Measurements from ENCODE around the gene TNRC6B. TPM values are rescaled to one million over a fixed set of nuclear protein-coding genes. Genes with fewer than 3 reads are reported as not detected.
A peak's percentile ranks its signal among the peaks of the same experiment; 100 is the strongest.
"Not testable (repeated sequence)": the region's sequence is repeated elsewhere in the genome, so short reads cannot be mapped to it uniquely, and the experiment has no call there.

The TNRC6B gene
- total RNA-seq, 1 donor from 2014 or later = 49.3 TPM

DNA sequence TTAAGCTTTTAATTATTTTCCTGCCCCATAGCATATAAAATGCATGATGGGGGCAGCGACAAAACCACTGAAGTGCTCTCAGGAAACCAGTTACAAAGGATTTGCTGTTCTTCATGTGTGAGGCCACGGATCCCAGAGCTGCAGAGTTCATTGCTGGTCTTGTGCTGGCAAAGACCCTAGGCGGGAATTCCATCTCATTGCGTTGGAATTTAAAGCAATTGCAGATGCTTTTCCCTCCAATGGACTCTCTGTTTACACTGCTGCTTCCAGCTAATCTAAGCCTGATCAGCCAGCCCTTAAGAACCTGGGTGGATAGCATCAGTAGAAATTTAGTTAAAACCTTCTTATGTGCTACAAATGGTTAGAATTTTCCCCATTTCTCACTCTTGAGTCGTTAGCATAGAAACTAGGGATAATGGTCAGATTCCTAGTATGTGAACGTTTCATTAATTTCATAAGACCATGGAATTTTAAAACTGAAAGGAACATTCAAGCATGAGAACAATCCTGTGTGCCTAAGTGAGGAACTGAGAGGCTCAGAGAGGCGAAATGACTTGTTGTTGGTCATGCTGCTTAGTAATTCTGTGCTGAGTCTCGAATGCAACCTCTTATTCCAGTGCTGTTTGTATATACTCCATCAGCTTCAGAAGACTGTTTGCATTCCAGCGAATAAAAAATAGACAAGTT lies 132.5 kb downstream of the TNRC6B start:
- intact Hi-C loops (cut with micrococcal nuclease) = no loop called here
- ATAC-seq (peak; percentile 27), DNase-seq (no peak)

DNA sequence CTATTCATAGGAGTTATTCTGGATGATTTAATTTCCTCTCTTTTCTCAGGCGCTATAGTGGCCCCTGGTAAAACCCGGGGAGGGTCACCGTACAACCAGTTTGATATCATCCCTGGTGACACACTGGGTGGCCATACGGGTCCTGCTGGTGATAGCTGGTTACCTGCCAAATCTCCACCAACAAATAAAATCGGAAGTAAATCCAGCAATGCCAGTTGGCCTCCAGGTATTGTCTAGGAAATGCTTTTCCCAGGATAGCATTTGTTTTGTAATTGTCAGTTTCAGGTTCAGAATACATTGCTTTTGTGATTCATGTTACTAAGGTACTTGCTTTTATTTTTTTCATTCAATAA lies 133.0 kb downstream of the TNRC6B start:
- no peak for ATAC-seq
- no peak for DNase-seq
- intact Hi-C loops (cut with micrococcal nuclease) = no loop called here

DNA sequence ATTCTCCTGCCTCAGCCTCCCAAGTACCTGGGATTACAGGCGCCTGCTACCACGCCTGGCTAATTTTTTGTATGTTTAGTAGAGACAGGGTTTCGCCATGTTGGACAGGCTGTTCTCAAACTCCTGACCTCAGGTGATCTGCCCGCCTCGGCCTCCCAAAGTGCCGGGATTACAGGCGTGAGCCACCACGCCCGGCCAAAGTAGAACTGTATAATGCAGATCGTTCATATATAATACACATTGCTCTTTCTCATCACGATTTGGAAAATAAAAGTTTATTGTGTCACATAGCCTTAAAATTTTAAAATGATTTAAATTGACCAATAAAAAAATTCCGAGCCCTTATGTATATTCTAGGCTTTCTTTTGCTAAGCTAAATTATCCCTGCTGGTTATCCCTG lies 133.9 kb downstream of the TNRC6B start:
- intact Hi-C loops (cut with micrococcal nuclease); ATAC-seq; DNase-seq: not testable (repeated sequence)

DNA sequence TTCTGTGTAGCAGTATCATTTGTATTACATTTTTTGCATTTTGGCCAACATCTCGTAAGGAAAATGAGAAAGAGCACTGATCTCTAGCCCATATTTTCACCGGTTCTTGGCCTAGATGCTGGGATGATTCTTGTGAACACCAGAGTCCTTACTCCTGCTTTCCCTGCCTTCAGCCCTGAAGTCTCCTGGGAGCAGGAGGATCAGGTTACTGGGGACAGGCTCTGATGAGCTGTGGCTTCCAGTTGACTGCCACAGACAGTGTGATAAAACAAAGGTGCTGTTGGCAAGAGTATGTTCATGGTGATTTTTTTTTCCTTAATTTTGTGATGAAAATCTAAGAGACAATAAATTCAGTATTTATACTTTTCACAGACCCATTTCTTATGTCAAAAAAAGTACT lies 134.3 kb downstream of the TNRC6B start:
- no peak for DNase-seq
- intact Hi-C loops (cut with micrococcal nuclease) = no loop called here
- ATAC-seq = no peak

DNA sequence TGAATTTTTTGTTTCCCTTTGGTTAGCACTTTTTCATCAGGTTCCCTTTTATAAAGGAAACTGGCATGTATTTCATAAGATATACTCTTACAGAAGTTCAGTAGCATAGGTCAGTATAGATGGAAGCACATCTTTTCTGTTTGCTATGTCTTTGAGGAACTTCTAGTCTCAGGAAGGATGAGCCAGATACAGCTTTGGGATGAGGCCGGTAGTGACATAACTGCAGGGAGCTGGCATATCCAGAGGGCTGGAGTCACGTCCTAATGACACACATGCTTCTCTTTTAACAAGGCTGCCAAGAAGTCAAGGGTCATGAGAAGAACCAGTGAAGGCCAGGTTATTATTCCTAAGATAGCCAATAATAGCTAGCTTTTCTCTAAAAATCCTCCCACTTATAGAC lies 135.3 kb downstream of the TNRC6B start:
- intact Hi-C loops (cut with micrococcal nuclease) = no loop called here
- ATAC-seq = no peak

DNA sequence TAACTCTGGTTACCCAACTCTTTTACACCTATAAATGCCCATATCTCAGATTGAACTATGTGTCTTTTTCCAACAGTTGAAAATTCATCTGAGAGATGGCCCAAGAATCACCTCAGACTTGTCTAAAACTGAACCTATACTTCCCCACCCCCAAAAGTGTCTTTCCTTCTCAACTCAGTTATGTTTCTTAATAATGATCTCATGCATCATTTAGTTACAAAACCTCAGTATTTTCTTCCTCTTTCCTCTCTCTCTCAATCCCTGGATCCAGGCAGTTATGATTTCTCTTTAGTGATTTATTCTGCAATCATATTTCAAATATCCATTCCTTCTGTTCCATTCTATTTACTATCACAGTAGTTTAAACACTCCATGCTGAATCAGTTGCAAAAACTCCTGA lies 136.3 kb downstream of the TNRC6B start:
- intact Hi-C loops (cut with micrococcal nuclease) = no loop called here

More for the DNA sequence above, 135.3 kb downstream of the TNRC6B start:
- DNase-seq = no peak

DNA sequence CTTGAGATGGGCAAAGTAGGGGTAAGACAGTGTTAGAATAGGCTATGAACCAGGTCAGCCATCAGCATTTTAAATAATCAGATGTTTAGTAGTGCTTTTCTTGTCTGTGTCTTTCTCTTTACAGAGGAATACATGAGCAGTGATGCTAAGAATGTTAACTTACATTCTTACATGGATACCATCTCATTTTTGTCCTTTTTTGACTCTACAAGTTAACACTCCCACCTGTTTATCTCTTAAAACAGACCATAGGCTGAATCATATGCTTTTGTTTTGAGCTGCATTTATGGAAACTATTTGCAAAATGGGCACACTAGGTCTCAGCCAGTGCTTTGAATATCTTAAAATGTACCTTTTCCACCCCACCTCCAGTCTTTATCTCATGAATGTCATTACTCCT lies 143.0 kb downstream of the TNRC6B start:
- ATAC-seq (no peak), DNase-seq (no peak)
- intact Hi-C loops (cut with micrococcal nuclease) = no loop called here

More for the DNA sequence above, 136.3 kb downstream of the TNRC6B start:
- ATAC-seq = no peak
- no peak for DNase-seq

DNA sequence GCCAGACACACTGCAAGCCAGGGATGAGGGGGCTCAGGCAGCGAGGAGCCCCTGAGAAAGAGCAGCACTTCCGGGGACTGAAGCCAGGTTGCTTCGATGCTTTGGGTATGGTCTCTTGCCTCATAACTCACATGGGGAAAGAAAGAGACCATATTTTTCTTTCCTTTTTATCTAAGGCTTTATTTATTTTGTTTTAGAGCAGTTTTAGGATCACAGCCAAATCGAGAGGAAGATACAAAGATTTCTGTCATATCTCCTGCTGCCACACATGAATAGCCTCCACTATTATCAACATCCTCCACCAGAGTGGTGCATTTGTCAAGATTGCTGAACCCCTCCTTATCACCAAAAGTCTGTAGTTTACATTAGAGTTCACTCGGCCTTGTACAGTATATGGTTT lies 144.3 kb downstream of the TNRC6B start:
- intact Hi-C loops (cut with micrococcal nuclease) = no loop called here
- DNase-seq (no peak), ATAC-seq (no peak)

DNA sequence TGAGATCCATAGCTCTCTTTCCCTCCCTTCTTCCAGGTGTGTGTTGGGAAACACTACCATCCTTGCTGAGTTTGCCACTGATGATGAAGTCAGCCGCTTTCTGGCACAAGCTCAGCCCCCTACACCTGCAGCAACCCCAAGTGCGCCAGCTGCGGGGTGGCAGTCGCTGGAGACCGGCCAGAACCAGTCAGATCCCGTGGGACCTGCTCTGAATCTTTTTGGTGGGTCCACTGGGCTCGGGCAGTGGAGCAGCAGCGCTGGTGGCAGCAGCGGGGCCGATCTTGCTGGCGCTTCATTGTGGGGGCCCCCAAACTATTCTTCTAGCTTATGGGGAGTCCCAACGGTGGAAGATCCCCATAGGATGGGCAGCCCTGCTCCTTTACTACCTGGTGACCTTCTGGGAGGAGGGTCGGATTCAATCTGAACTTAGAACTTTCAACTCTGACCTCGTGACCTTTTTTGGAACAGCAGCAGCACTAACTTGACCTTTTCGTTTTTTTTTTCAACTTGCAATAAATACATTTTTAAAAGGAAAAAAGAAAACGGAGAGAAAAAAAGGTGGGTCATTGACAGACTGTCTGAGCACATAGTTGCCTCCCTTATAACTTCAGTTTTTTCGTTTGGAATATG lies 145.2 kb downstream of the TNRC6B start:
- intact Hi-C loops (cut with micrococcal nuclease) = no loop called here
- no peak for ATAC-seq

DNA sequence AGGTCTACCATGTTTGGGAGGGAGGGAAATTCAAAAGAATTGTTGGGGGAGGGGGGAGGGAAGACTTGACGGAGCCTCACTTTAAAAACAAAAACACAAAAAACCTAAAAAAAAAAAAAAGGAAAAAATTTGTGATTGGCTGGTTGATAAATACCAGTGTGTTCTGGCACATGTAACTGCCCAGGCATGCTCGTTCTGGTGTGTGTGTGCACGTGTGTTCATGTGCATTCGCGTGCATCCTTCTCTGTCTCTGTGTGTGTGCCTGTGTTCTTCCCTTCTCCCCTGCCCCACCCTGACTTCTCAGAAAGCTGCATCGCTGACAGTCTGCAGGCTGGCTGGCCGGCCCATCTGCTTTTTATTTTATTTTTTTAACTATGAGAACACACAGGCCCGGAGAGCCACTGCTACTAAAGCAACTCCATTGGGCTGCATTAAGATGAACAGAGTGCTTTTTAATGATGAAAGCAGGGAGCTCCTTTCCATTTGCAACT lies 146.0 kb downstream of the TNRC6B start:
- DNase-seq = no peak
- intact Hi-C loops (cut with micrococcal nuclease) = no loop called here

More for the DNA sequence above, 145.2 kb downstream of the TNRC6B start:
- DNase-seq = no peak

DNA sequence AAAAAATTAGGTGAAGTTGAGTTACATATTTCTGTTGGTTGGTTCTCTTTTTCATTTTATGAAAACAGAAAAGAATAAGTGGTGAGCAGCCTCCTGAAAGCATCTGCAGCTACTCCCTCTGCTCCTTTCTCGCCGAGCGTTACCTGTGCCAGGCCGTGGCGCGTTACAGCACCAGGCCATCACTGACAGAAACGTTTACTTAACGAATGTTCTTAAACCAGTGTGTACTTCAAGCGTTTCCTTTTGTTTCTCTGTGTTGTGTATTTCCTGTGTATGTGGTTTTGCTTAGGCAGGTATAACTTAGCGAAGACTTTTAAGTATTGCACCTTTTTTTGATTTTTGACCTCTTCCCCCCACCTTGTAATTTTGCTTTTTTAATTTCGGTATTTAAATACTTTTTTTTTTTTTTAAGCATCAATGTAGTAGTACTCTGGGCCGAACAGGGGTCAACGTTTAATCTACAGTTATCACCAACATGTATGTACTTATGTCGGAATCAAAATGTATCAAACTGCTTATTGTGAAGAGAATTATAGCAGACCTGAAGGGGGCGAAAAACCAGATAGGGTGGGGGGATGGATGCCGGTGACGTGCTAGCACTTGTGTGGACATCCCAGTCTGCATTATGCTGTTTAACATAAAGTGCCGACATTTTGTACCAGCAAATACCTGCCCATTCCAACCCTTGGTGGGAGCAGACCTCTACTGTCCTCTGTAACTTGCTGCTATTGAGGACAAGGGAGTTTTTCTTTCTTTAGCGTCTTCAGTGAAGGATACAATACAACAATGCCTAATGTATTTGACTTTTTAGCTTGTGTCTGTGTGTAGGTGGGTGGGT lies 147.0 kb downstream of the TNRC6B start:
- ATAC-seq (no peak), DNase-seq (no peak)
- intact Hi-C loops (cut with micrococcal nuclease) = no loop called here

More for the DNA sequence above, 146.0 kb downstream of the TNRC6B start:
- ATAC-seq = no peak

DNA sequence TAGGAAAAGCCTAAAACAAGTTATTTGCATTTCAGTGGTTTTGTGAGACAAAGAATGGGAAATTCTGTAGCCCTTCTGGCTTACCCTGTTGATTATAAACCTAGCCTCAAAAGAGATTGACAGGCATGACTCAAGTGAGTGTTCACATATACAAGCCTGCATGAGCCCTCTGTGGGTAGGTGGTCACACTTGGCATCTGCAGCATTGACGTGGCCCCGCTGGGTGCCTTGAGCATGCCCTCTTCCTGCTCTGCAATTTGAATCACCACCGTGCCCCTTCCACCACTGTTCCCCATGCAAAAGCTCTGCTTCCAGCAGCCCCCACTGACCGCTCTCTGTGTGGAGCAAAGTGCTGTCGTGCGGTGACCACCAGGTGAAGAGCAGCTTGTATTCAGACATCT lies 147.6 kb downstream of the TNRC6B start:
- intact Hi-C loops (cut with micrococcal nuclease) = no loop called here
- ATAC-seq (no peak), DNase-seq (no peak)

DNA sequence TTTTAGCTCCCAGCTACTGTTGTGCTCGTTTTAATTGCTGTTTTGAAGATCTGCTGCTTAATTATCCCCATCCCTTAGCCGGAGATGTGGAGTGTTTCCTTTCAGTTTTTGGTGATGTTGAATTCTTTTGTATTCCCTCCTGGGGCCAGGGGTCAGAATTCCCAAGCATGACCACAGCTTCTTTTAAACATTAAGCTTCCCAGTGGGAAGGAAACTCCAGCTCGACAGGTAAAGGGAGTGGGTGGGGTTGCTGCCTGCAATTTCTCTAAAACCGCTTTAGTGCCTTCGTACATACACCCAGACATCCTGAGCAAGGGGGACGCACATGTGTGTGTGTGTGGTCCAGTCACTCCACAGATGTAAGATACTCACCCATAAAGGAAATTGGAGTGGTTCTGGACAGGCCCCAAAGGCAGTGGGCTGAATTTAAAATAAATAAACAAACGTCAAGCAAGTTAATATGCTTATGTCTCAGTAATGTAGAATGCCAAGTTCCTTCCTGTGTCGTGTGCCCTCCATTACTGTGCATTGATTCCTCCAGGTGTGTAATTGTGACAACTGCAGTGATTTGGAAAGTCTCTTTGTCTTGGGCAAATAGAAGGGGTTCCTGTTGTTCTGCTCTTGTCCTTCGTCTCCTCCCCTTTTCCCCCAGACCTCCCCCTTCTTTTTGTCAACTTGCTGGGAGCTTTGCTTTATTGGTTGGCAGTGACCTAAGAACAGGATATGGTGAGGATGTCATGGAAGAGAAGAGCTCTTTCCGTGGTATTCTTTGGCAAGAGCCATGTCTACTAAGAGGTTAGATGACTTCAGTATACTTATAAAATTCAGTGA lies 149.4 kb downstream of the TNRC6B start:
- DNase-seq (no peak), ATAC-seq (peak; percentile 20)
- intact Hi-C loops (cut with micrococcal nuclease) = no loop called here

DNA sequence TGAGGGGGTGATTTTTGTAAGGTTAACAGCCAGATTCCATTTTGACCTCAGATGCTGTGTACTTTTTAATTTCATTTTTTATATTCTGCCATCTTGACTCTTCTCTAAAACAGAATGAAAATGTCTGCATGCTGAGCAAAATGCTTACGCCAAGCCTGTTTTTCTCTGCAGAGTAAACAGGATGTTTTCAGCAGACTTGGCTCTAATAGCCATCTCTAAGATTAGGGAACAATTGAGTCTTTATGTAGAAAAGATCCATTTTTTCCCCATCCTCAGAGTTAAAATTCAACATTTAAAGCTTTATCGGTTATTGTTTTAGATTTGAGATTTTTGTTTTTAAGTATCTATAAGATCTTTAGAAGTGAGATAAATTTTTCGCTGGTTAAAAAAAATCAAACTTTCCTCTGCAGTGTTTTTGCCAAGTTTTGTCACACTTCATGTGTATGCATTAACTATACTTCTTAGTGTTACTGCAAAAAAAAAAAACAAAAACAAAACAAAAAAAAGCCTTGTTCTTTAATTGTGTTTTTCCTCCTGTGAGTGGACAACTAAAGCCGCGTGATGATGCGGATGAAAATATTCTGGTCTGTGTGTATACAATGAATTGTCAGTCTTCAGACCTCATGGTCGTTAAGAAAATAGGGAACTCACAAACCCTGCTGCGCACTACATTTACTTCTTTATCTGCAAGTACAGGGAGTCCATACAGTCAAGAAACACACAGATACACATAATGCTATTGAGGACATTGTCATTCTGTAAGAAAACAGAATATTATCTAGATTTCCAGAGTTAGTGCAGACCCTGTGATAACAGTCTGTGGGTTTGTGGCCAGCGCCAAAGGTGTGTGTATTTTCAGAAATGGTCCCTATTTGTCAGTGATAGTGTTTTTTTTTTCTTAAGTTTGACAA lies 151.1 kb downstream of the TNRC6B start:
- no peak for ATAC-seq
- intact Hi-C loops (cut with micrococcal nuclease) = no loop called here
- DNase-seq = no peak

DNA sequence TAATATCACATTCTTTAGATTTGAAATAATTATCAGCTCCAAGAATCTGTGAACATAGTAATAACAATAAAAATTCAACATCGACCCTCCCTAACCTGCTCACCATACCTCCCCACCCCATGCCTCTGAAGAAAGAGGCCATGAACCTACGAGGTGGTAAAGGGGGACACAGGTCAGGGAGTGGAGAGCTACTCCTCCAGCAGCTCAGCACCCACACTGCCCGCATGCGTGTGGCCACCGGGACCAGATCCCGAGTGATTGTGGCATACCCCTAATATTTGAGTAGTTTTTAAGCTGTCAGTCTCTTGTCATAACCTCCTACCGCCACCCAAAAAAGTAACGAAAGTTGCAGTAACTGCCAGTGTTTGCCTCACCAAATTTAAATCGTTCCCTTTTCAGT lies 151.7 kb downstream of the TNRC6B start:
- intact Hi-C loops (cut with micrococcal nuclease) = no loop called here
- DNase-seq (no peak), ATAC-seq (no peak)

DNA sequence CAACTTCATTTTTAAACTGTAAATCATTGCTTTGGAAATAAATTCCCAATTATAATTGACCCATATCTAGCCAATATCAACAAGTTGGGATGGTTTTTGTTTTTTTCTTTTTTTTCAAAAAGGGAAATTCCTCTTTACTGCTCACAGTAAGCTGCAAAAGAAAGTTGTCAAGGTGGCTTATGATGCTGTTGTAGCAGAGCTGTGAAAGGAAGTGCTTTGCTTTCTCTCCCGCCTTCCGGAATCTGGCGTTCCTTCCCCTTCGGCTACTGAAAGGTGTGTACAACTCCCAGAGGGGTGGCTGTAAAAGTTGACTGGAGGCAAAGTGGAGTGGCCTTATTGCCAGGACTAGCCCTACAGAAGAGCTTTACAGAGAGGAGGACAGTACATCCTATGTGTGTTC lies 152.4 kb downstream of the TNRC6B start:
- intact Hi-C loops (cut with micrococcal nuclease) = no loop called here
- DNase-seq (no peak), ATAC-seq (no peak)

DNA sequence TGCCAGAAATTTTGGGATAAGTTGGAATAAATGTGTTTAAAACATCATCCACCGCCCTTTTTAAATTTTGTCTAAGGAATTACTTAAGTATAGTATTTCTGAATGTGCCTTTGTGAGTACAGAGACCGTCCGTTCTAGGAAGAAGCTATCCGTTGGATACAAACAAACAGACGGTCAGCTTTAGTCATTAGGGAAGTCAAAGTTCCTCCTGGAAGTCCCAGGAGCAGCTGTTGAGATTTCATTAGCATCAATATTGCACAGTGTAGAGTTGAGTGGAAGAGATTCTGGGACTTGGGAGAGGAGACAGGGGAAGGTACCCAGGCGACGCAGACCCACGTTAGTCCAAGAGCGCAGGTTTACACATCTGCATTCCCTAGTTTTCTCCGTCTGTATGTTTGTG lies 152.9 kb downstream of the TNRC6B start:
- peak; percentile 20 for ATAC-seq
- intact Hi-C loops (cut with micrococcal nuclease) = no loop called here
- DNase-seq = no peak

DNA sequence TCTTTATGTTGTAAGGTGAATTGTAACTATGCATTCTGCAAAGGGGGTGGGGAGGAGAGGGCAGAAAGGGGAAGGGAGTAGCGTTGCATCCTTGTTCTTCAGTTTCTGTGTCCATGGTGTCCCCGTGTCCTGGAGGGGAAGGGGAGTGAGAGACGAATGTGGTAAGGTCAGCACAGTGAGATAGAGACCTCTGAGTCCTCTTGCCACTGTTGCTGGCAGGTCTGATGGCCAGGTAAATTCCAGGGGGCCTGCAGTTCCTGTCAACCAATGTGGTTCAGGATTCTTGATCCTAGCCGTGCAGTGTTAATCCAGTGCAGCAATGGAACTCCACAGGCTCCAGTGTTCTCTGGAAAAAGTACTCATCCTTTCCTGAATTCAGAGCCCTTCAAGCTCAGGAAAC lies 154.0 kb downstream of the TNRC6B start:
- no peak for DNase-seq
- no peak for ATAC-seq
- intact Hi-C loops (cut with micrococcal nuclease) = no loop called here
